Muscle of leg (tissue), 16 donors: ENCODE data around the gene B3GNT7. TPM values are rescaled to one million over a fixed set of nuclear protein-coding genes. Genes with fewer than 3 reads are reported as not detected.
A peak's percentile ranks its signal among the peaks of the same experiment; 100 is the strongest.
"Not testable (repeated sequence)": the region's sequence is repeated elsewhere in the genome, so short reads cannot be mapped to it uniquely, and the experiment has no call there.

Experiments
- DNase-seq: peaks from one replicate; pipeline ENCODE4 v3.0.0; 2013
- H3K27ac ChIP-seq: one replicate; pipeline ENCODE4 v1.5.1; 2013; ENCODE audit warnings: mild to moderate bottlenecking, low read length, control low read depth
- H3K27me3 ChIP-seq: one replicate; pipeline ENCODE4 v1.6.1; 2013; ENCODE audit warnings: low read length; ENCODE audit not compliant: control insufficient read depth, insufficient read depth
- H3K36me3 ChIP-seq: one replicate; pipeline ENCODE4 v1.6.1; 2013; ENCODE audit warnings: low read length; ENCODE audit not compliant: control insufficient read depth, insufficient read depth
- H3K4me1 ChIP-seq: one replicate; pipeline ENCODE4 v1.6.1; 2013; ENCODE audit warnings: low read length; ENCODE audit not compliant: control insufficient read depth, insufficient read depth
- H3K4me3 ChIP-seq: one replicate; pipeline ENCODE4 v1.5.1; 2013; ENCODE audit warnings: low read length, control low read depth
- H3K9me3 ChIP-seq: replicated peaks from 2 replicates; pipeline ENCODE4 v1.6.1; 2013; ENCODE audit warnings: low read depth, low read length; ENCODE audit not compliant: control insufficient read depth
- WGBS: methylation state at CpG from one replicate; pipeline ENCODE4 v1.1.5; 2013; ENCODE audit warnings: missing lambda C conversion rate; ENCODE audit not compliant: insufficient coverage; 5-methylcytosine and 5-hydroxymethylcytosine counted together
- long read RNA-seq, 11 donors: transcript quantifications; one replicate each; lab custom pipeline, GENCODE V29; 2026
- polyA plus RNA-seq, 8 donors: library from polyadenylated mRNA; unstranded; fragments of 120-200 nt; gene quantifications; one replicate each; pipeline versions ENCODE4 v1.2.1 to v1.2.3, GENCODE V29; 2013; ENCODE audit warnings: inconsistent platforms in 1 of 8, low replicate concordance in 1 of 8; ENCODE audit not compliant: insufficient read length in 8 of 8, insufficient read depth in 1 of 8
- total RNA-seq: library from RNA; stranded (reverse); fragments of 120-200 nt; gene quantifications from one replicate; pipeline ENCODE4 v1.2.4, GENCODE V29; 2013

The B3GNT7 gene
- total RNA-seq (0.62 TPM), polyA plus RNA-seq (1 to 10 TPM in 1 of 8 donors, under 1 TPM in 7; 0.44 to 2.1 (median 0.65) TPM)
- long read RNA-seq, donor 1, result 0 reads
- long read RNA-seq, donor 2, result 0 reads
- long read RNA-seq, donor 3, result 0 reads
- long read RNA-seq, donor 4, result 0 reads
- long read RNA-seq, donor 5, result 0 reads
- long read RNA-seq, donor 6, result 0 reads
- long read RNA-seq, donor 7, partial matches to known transcripts, result 0 of 1 reads
- long read RNA-seq, donor 7, other reads (novel, unspliced or antisense), result 0 of 1 reads
- long read RNA-seq, donor 8, result 0 reads
- long read RNA-seq, donor 9, result 0 reads
- long read RNA-seq, donor 10, result 0 reads
- long read RNA-seq, donor 11, result 0 reads

DNA sequence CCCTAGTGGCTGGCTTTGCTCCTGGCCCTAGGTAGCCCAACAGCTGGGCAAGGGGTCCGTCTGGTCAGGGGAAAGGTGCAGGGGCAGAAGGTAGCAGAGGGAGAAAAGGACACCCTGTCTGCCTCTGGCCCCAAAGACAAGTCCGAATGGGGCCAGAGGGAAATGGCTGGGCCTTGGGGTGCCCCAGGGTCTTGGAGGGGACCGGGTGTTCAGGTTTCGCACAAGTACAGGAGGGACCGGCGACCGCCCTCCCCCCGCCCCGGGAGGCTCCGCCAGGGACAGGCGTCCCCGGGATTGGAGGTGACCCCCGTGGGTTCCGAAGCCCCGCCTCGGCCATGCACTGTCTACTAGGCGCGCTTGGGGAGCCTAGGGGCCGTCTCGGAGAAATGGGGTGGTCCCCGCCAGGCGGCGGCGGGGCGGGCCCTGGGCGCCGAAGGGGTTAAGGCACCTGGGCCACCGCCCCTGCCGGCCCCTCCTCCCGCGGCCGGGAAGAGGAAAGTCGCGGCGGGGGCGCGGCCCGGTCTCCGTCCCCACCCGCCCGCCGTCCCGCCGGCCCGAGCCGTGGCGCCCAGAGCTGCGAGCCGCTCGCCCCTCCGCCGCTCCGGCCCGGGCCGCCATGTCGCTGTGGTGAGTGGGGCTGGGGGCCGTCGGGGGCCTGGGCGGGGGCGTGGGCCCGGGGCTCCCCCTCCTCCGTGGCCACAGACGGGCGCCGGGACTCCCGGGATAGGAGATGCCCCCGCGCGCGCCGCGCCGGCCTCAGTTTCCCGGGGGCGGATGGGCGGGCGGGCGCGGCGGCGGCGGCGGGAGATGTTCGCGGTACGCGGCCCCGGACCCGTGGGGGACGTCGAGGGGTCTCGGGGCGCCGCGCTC is at the start of gene B3GNT7:
TSS of gene B3GNT7 (plus strand) at position 523 of the 870 bp plus-strand sequence. CDS start at position 617, 94 bp downstream.
- no peaks in the 10 kb centered on the region for H3K9me3 ChIP-seq
- 2% methylated on average over 93 of the region's 95 CpGs for WGBS
- H3K36me3 ChIP-seq, result no peaks in the 10 kb centered on the region
- H3K4me1 ChIP-seq, result peaks cover 22% of the 10 kb centered on the region
- no peak within 1 kb of the TSS for H3K27ac ChIP-seq
- H3K27me3 ChIP-seq, result peaks cover 41% of the 10 kb centered on the region
- H3K4me3 ChIP-seq, result peak within 1 kb of the TSS; percentile 13
- DNase-seq, result no peak

- no peak overlapping the region for H3K27ac ChIP-seq
- no peaks in the 10 kb centered on the region for H3K36me3 ChIP-seq
Observed at GRCh38 chr2:231347081-231347480, 48.4 kb upstream of the B3GNT7 start.

DNA sequence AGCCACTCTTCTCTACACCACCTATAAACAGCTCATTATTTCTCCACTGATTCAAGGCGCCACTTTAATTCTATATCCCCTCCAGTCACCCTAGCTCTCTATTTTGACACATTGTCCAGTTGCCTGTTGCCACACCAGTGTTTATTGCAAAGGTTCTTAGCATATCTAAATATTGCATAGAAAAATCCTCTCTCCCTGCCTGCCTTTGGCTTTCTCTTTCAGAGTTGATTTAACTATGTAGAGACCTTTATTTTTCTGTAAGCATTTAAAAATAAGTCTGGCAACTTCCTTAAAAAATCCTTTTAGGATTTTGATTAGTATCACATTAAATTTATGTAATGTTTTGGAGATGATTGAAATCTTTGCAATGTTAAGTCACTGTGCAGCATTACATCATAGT is 47.9 kb upstream of the B3GNT7 start:
- no peaks in the 10 kb centered on the region for H3K36me3 ChIP-seq
- H3K27ac ChIP-seq, result no peak overlapping the region
- H3K4me3 ChIP-seq, result no peak overlapping the region
- H3K9me3 ChIP-seq, result no peaks in the 10 kb centered on the region
- H3K27me3 ChIP-seq, result no peaks in the 10 kb centered on the region
- no peak for DNase-seq
- no CpG with 5 or more reads among the region's 1 CpG for WGBS
- no peaks in the 10 kb centered on the region for H3K4me1 ChIP-seq

More at GRCh38 chr2:231347081-231347480, 48.4 kb upstream of the B3GNT7 start:
- no peaks in the 10 kb centered on the region for H3K27me3 ChIP-seq
- no peak overlapping the region for H3K4me3 ChIP-seq
- no peaks in the 10 kb centered on the region for H3K4me1 ChIP-seq
- no peak for DNase-seq
- H3K9me3 ChIP-seq, result no peaks in the 10 kb centered on the region
- no CpG with 5 or more reads among the region's 5 CpGs for WGBS

GRCh38 chr2:231348173-231348572 is 47.3 kb upstream of the B3GNT7 start:
- Histone ChIP-seq H3K4me3 (no peak overlapping the region), H3K27me3 (no peaks in the 10 kb centered on the region), H3K27ac (no peak overlapping the region), H3K36me3 (no peaks in the 10 kb centered on the region), H3K4me1 (no peaks in the 10 kb centered on the region), H3K9me3 (no peaks in the 10 kb centered on the region)
- 50% methylated on average over 2 of the region's 2 CpGs for WGBS
- DNase-seq, result no peak

DNA sequence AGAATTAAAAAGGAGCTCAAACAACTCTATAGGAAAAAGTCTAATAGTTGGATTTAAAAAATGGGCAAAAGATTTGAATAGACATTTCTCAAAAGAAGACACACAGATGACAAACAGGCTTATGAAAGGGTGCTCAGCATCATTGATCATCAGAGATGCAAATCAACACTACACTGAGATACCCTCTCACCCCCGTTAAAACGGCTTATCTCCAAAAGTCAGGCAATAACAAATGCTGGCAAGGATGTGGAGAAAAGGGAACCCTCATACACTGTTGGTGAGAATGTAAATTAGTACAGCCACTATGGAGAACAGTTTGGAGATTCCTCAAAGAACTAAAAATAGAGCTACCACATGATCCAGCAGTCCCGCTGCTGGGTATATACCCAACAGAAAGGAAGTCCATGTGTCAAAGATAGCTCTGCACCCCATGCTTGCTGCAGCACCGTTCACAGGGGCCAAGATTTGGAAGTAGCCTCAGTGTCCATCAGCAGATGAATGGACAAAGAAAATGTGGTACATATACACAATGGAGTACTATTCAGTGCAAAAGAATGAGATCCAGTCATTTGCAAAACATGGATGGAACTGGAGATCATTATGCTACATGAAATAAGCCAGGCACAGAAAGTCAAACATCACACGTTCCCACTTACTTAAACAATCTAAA is 46.7 kb upstream of the B3GNT7 start:
- no peak overlapping the region for H3K27ac ChIP-seq
- H3K4me1 ChIP-seq, result no peaks in the 10 kb centered on the region
- no peak overlapping the region for H3K4me3 ChIP-seq
- DNase-seq, result peak; percentile 42
- WGBS, result no CpG with 5 or more reads among the region's 5 CpGs
- no peaks in the 10 kb centered on the region for H3K36me3 ChIP-seq
- H3K9me3 ChIP-seq, result no peaks in the 10 kb centered on the region
- H3K27me3 ChIP-seq, result no peaks in the 10 kb centered on the region

- WGBS, result 84% methylated on average over 4 of the region's 10 CpGs
- H3K27me3 ChIP-seq, H3K27ac ChIP-seq, H3K36me3 ChIP-seq, H3K4me3 ChIP-seq, DNase-seq, H3K4me1 ChIP-seq, H3K9me3 ChIP-seq: not testable (repeated sequence)
Observed at GRCh38 chr2:231349374-231349735, 46.2 kb upstream of the B3GNT7 start.

DNA sequence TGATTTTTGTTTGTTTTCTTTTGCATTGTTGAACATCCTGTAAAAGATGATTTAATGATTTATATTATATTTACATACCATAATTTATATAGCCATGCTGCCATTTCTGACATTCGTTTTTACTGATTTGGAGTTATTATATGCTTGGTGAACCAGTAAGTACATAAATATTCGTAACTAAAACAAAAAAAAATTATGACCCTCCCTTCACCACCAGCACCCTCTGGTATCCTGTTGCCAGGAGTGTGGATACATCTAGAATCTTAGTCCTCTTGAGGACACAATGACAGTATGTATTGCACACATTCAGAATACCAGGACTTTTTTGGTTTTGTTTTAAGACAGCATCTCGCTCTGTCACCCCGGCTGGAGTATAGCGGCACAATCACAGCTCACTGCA is 43.9 kb upstream of the B3GNT7 start:
- WGBS, result 93% methylated on average over 3 of the region's 5 CpGs
- Histone ChIP-seq H3K36me3 (no peaks in the 10 kb centered on the region), H3K4me1 (peaks cover 4% of the 10 kb centered on the region), H3K9me3 (no peaks in the 10 kb centered on the region), H3K27me3 (no peaks in the 10 kb centered on the region), H3K4me3 (no peak overlapping the region), H3K27ac (no peak overlapping the region)
- DNase-seq, result no peak

- no peak for DNase-seq
- Histone ChIP-seq H3K36me3 (no peaks in the 10 kb centered on the region), H3K27ac (no peak overlapping the region), H3K4me1 (peaks cover 4% of the 10 kb centered on the region), H3K27me3 (no peaks in the 10 kb centered on the region), H3K9me3 (no peaks in the 10 kb centered on the region), H3K4me3 (no peak overlapping the region)
- 100% methylated on average over 1 of the region's 6 CpGs for WGBS
Observed at GRCh38 chr2:231353469-231353868, 42.0 kb upstream of the B3GNT7 start.

- no peak overlapping the region for H3K27ac ChIP-seq
- H3K4me3 ChIP-seq, result no peak overlapping the region
- DNase-seq, result peak; percentile 40
- H3K36me3 ChIP-seq, result peaks cover 3% of the 10 kb centered on the region
- no peaks in the 10 kb centered on the region for H3K9me3 ChIP-seq
- no peaks in the 10 kb centered on the region for H3K27me3 ChIP-seq
- H3K4me1 ChIP-seq, result peaks cover 4% of the 10 kb centered on the region
- WGBS, result 48% methylated on average over 25 of the region's 28 CpGs
Observed at GRCh38 chr2:231355508-231356465, 39.7 kb upstream of the B3GNT7 start.
